ENCODE data around the gene STAT1.

STAT1 gene

GRCh38 chr2:190942697-190943096 lies 71.3 kb downstream of the STAT1 start:
- H3K27me3 ChIP-seq (ENCODE audit: insufficient read depth, low read length, poor library complexity) = no peaks in the 10 kb centered on the region
- no peaks in the 10 kb centered on the region for H3K79me2 ChIP-seq (ENCODE audit: insufficient read depth, low read length)
- no peak overlapping the region for H2AFZ ChIP-seq (ENCODE audit: low read depth, low read length)
- H3K4me3 ChIP-seq (ENCODE audit: low read depth in 1 of 2, low read length in 2 of 2) = no peak overlapping the region
- no peak overlapping the region for H3K4me2 ChIP-seq (ENCODE audit: insufficient read depth, low read length)
- H3K9me3 ChIP-seq (ENCODE audit: insufficient read depth, low read length, severe bottlenecking) = no peaks in the 10 kb centered on the region
- no peak for TF ChIP-seq EZH2 (IDR thresholded peaks at IDR 0.05; ENCODE audit: borderline replicate concordance, low read depth, low read length, severe bottlenecking)
- TF ChIP-seq, protein P1, sequence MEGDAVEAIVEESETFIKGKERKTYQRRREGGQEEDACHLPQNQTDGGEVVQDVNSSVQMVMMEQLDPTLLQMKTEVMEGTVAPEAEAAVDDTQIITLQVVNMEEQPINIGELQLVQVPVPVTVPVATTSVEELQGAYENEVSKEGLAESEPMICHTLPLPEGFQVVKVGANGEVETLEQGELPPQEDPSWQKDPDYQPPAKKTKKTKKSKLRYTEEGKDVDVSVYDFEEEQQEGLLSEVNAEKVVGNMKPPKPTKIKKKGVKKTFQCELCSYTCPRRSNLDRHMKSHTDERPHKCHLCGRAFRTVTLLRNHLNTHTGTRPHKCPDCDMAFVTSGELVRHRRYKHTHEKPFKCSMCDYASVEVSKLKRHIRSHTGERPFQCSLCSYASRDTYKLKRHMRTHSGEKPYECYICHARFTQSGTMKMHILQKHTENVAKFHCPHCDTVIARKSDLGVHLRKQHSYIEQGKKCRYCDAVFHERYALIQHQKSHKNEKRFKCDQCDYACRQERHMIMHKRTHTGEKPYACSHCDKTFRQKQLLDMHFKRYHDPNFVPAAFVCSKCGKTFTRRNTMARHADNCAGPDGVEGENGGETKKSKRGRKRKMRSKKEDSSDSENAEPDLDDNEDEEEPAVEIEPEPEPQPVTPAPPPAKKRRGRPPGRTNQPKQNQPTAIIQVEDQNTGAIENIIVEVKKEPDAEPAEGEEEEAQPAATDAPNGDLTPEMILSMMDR (IDR thresholded peaks at IDR 0.05; ENCODE audit: borderline replicate concordance, extremely low read depth, low read length, poor library complexity, severe bottlenecking) = no peak
- no peak for DNase-seq
- no peaks in the 10 kb centered on the region for H3K36me3 ChIP-seq (ENCODE audit: insufficient read depth, low read length)
- H3K9ac ChIP-seq (ENCODE audit: low read depth, low read length) = no peak overlapping the region
- ATAC-seq (ENCODE audit: insufficient read depth, low read depth) = no peak
- no peaks in the 10 kb centered on the region for H4K20me1 ChIP-seq (ENCODE audit: insufficient read depth, low read length)
- H3K27ac ChIP-seq (ENCODE audit: low read length) = no peak overlapping the region
- H3K4me1 ChIP-seq (ENCODE audit: insufficient read depth, low read length) = peaks cover 13% of the 10 kb centered on the region

GRCh38 chr2:190941571-190941970 lies 72.4 kb downstream of the STAT1 start:
- Histone ChIP-seq H3K9ac (ENCODE audit: low read depth, low read length) (no peak overlapping the region), H2AFZ (ENCODE audit: low read depth, low read length) (no peak overlapping the region), H3K79me2 (ENCODE audit: insufficient read depth, low read length) (no peaks in the 10 kb centered on the region), H3K27me3 (ENCODE audit: insufficient read depth, low read length, poor library complexity) (no peaks in the 10 kb centered on the region), H4K20me1 (ENCODE audit: insufficient read depth, low read length) (no peaks in the 10 kb centered on the region), H3K4me2 (ENCODE audit: insufficient read depth, low read length) (no peak overlapping the region), H3K9me3 (ENCODE audit: insufficient read depth, low read length, severe bottlenecking) (no peaks in the 10 kb centered on the region), H3K36me3 (ENCODE audit: insufficient read depth, low read length) (no peaks in the 10 kb centered on the region), H3K4me3 (ENCODE audit: low read depth in 1 of 2, low read length in 2 of 2) (no peak overlapping the region), H3K27ac (ENCODE audit: low read length) (no peak overlapping the region), H3K4me1 (ENCODE audit: insufficient read depth, low read length) (peaks cover 2% of the 10 kb centered on the region; the same call in 1 of the 2 replicates)
- TF ChIP-seq EZH2 (IDR thresholded peaks at IDR 0.05; ENCODE audit: borderline replicate concordance, low read depth, low read length, severe bottlenecking) = no peak
- TF ChIP-seq, protein P1 (IDR thresholded peaks at IDR 0.05; ENCODE audit: borderline replicate concordance, extremely low read depth, low read length, poor library complexity, severe bottlenecking) = no peak
- DNase-seq (no peak), ATAC-seq (ENCODE audit: insufficient read depth, low read depth) (peak; percentile 17; the same call in 1 of the 3 replicates)

- no peaks in the 10 kb centered on the region for H3K4me1 ChIP-seq (ENCODE audit: insufficient read depth, low read length)
- no peaks in the 10 kb centered on the region for H3K9me3 ChIP-seq (ENCODE audit: insufficient read depth, low read length, severe bottlenecking)
- H3K27me3 ChIP-seq (ENCODE audit: insufficient read depth, low read length, poor library complexity) = no peaks in the 10 kb centered on the region
- no peak for DNase-seq
- no peak overlapping the region for H3K4me3 ChIP-seq (ENCODE audit: low read depth in 1 of 2, low read length in 2 of 2)
- no peak for ATAC-seq (ENCODE audit: insufficient read depth, low read depth)
- H3K79me2 ChIP-seq (ENCODE audit: insufficient read depth, low read length) = no peaks in the 10 kb centered on the region
- peaks cover 3% of the 10 kb centered on the region for H3K36me3 ChIP-seq (ENCODE audit: insufficient read depth, low read length)
- H3K9ac ChIP-seq (ENCODE audit: low read depth, low read length) = no peak overlapping the region
- no peaks in the 10 kb centered on the region for H4K20me1 ChIP-seq (ENCODE audit: insufficient read depth, low read length)
- no peak overlapping the region for H3K27ac ChIP-seq (ENCODE audit: low read length)
- TF ChIP-seq, protein P1 (IDR thresholded peaks at IDR 0.05; ENCODE audit: borderline replicate concordance, extremely low read depth, low read length, poor library complexity, severe bottlenecking) = no peak
- TF ChIP-seq EZH2 (IDR thresholded peaks at IDR 0.05; ENCODE audit: borderline replicate concordance, low read depth, low read length, severe bottlenecking) = no peak
- H2AFZ ChIP-seq (ENCODE audit: low read depth, low read length) = no peak overlapping the region
- no peak overlapping the region for H3K4me2 ChIP-seq (ENCODE audit: insufficient read depth, low read length)
These were observed 73.5 kb downstream of the STAT1 start for GRCh38 chr2:190940454-190940853.
